ENCODE measurements around the gene AARS2. TPM values are rescaled to one million over a fixed set of nuclear protein-coding genes. Genes with fewer than 3 reads are reported as not detected.

AARS2 gene
- total and polyA plus RNA-seq, 9 of the 15 experiments (the other 6 are each of a cell fraction or from before 2014, with no cell fraction given) = 0.97 to 34.0 (median 18.3) TPM

- TF ChIP-seq FOXP4 (CRISPR knock-in tag; IDR thresholded peaks at IDR 0.05; ENCODE audit: borderline replicate concordance) = peak; percentile 81; the same call in 1 of the 2 replicates
- no peak for TF ChIP-seq SAFB (IDR thresholded peaks at IDR 0.05; ENCODE audit: borderline replicate concordance, low read depth, low read length)
- TF ChIP-seq CHD2 (IDR thresholded peaks at IDR 0.05; ENCODE audit: low read depth, low read length) = no peak
- TF ChIP-seq GATAD2A (IDR thresholded peaks at IDR 0.05) = 0 out of 2 replicates have a peak, but pooled peaks have one; percentile 10
- TF ChIP-seq XRCC5 (IDR thresholded peaks at IDR 0.05; ENCODE audit: low read depth, low read length) = no peak
- TF ChIP-seq XRCC4 (IDR thresholded peaks at IDR 0.05; ENCODE audit: extremely low read depth, insufficient read depth, insufficient read length) = no peak
- no peak for TF ChIP-seq DDX20 (tag; IDR thresholded peaks at IDR 0.05; ENCODE audit: low read depth)
- no peak for TF ChIP-seq ZNF347 (CRISPR knock-in tag; IDR thresholded peaks at IDR 0.05; ENCODE audit: low read depth)
Measured at GRCh38 chr6:44250067-44250717, 63.0 kb downstream of the AARS2 start (continued).

MicroRNAs within 50 kb of the gene (microRNA counts, 767-probe panel; counts per million panel counts)
- 870 counts per million, percentile 17 among the panel's probes with 10 or more counts for microRNA hsa-miR-4647

Other genes with a start within 250 kb of the AARS2 start
Only the 7 nearest of the 11 such genes appear.
- gene SLC29A1, start 89.8 kb downstream of the AARS2 start, total RNA-seq (2014; rRNA removed) = 57.7 and 89.5 TPM in 2 replicates
- 32.8 and 35.3 TPM in 2 replicates for gene SLC29A1, start 89.8 kb downstream of the AARS2 start, total RNA-seq (2014; rRNA removed; fragmentation: Illumina TruSeq; extraction: Trizol)
- 43.2 and 44.3 TPM in 2 replicates for gene SLC29A1, start 89.8 kb downstream of the AARS2 start, total RNA-seq (2015; rRNA removed; fragmentation: Illumina TruSeq; extraction: Trizol)
- 103 and 107 TPM in 2 replicates for gene SLC29A1, start 89.8 kb downstream of the AARS2 start, total RNA-seq (2021)
- gene SLC29A1, start 89.8 kb downstream of the AARS2 start, polyA plus RNA-seq (2011; rRNA removed) = 148 and 204 TPM in 2 replicates
- 136 and 170 TPM in 2 replicates for gene SLC29A1, start 89.8 kb downstream of the AARS2 start, polyA plus RNA-seq (2014; fragmentation: Illumina TruSeq; extraction: Trizol)
- 10 to 100 TPM; 18.9 to 42.0 TPM for gene SLC29A1, start 89.8 kb downstream of the AARS2 start, polyA plus RNA-seq (2014; fragmentation: Nextera tagmentation; extraction: Ambion mirVana)
- 140 and 147 TPM in 2 replicates for gene SLC29A1, start 89.8 kb downstream of the AARS2 start, polyA plus RNA-seq (2014; rRNA removed)
- gene HSP90AB1, start 66.2 kb downstream of the AARS2 start, total RNA-seq (2014; rRNA removed) = 2,052 and 2,390 TPM in 2 replicates
- 2,633 and 2,824 TPM in 2 replicates for gene HSP90AB1, start 66.2 kb downstream of the AARS2 start, total RNA-seq (2014; rRNA removed; fragmentation: Illumina TruSeq; extraction: Trizol)
- gene HSP90AB1, start 66.2 kb downstream of the AARS2 start, total RNA-seq (2015; rRNA removed; fragmentation: Illumina TruSeq; extraction: Trizol) = 2,220 and 2,262 TPM in 2 replicates
- 2,162 and 2,174 TPM in 2 replicates for gene HSP90AB1, start 66.2 kb downstream of the AARS2 start, total RNA-seq (2021)
- gene HSP90AB1, start 66.2 kb downstream of the AARS2 start, polyA plus RNA-seq (2011; rRNA removed) = 2,356 and 2,496 TPM in 2 replicates
- gene HSP90AB1, start 66.2 kb downstream of the AARS2 start, polyA plus RNA-seq (2014; fragmentation: Illumina TruSeq; extraction: Trizol) = 3,149 and 3,358 TPM in 2 replicates
- gene HSP90AB1, start 66.2 kb downstream of the AARS2 start, polyA plus RNA-seq (2014; fragmentation: Nextera tagmentation; extraction: Ambion mirVana) = 1,000 to 10,000 TPM; 1,975 to 2,865 TPM
- gene HSP90AB1, start 66.2 kb downstream of the AARS2 start, polyA plus RNA-seq (2014; rRNA removed) = 1,691 and 1,780 TPM in 2 replicates
- 43.6 and 59.3 TPM in 2 replicates for gene SLC35B2, start 55.8 kb downstream of the AARS2 start, total RNA-seq (2014; rRNA removed)
- gene SLC35B2, start 55.8 kb downstream of the AARS2 start, total RNA-seq (2014; rRNA removed; fragmentation: Illumina TruSeq; extraction: Trizol) = 31.1 and 38.8 TPM in 2 replicates
- gene SLC35B2, start 55.8 kb downstream of the AARS2 start, total RNA-seq (2015; rRNA removed; fragmentation: Illumina TruSeq; extraction: Trizol) = 46.0 and 47.1 TPM in 2 replicates
- gene SLC35B2, start 55.8 kb downstream of the AARS2 start, total RNA-seq (2021) = 53.1 and 54.3 TPM in 2 replicates
- 50.8 and 53.9 TPM in 2 replicates for gene SLC35B2, start 55.8 kb downstream of the AARS2 start, polyA plus RNA-seq (2011; rRNA removed)
- gene SLC35B2, start 55.8 kb downstream of the AARS2 start, polyA plus RNA-seq (2014; fragmentation: Illumina TruSeq; extraction: Trizol) = 57.6 and 58.9 TPM in 2 replicates
- gene SLC35B2, start 55.8 kb downstream of the AARS2 start, polyA plus RNA-seq (2014; fragmentation: Nextera tagmentation; extraction: Ambion mirVana) = 10 to 100 TPM; 14.5 to 19.2 TPM
- 59.1 and 61.8 TPM in 2 replicates for gene SLC35B2, start 55.8 kb downstream of the AARS2 start, polyA plus RNA-seq (2014; rRNA removed)
- gene NFKBIE, start 47.8 kb downstream of the AARS2 start, total RNA-seq (2014; rRNA removed) = 15.7 TPM in 2 replicates
- gene NFKBIE, start 47.8 kb downstream of the AARS2 start, total RNA-seq (2014; rRNA removed; fragmentation: Illumina TruSeq; extraction: Trizol) = 11.6 and 11.7 TPM in 2 replicates
- gene NFKBIE, start 47.8 kb downstream of the AARS2 start, total RNA-seq (2015; rRNA removed; fragmentation: Illumina TruSeq; extraction: Trizol) = 14.2 and 14.6 TPM in 2 replicates
- gene NFKBIE, start 47.8 kb downstream of the AARS2 start, total RNA-seq (2021) = 14.0 and 16.4 TPM in 2 replicates
- 11.9 and 12.3 TPM in 2 replicates for gene NFKBIE, start 47.8 kb downstream of the AARS2 start, polyA plus RNA-seq (2011; rRNA removed)
- gene NFKBIE, start 47.8 kb downstream of the AARS2 start, polyA plus RNA-seq (2014; fragmentation: Illumina TruSeq; extraction: Trizol) = 10.0 and 12.3 TPM in 2 replicates
- gene NFKBIE, start 47.8 kb downstream of the AARS2 start, polyA plus RNA-seq (2014; fragmentation: Nextera tagmentation; extraction: Ambion mirVana) = 1 to 10 TPM; 2.1 to 2.9 TPM
- gene NFKBIE, start 47.8 kb downstream of the AARS2 start, polyA plus RNA-seq (2014; rRNA removed) = 10.2 and 11.6 TPM in 2 replicates
- gene TMEM151B, start 42.9 kb downstream of the AARS2 start, total RNA-seq (2014; rRNA removed) = not detected in 2 replicates
- gene TMEM151B, start 42.9 kb downstream of the AARS2 start, total RNA-seq (2014; rRNA removed; fragmentation: Illumina TruSeq; extraction: Trizol) = not detected in 2 replicates
- not detected in 2 replicates for gene TMEM151B, start 42.9 kb downstream of the AARS2 start, total RNA-seq (2015; rRNA removed; fragmentation: Illumina TruSeq; extraction: Trizol)
- not detected in 2 replicates for gene TMEM151B, start 42.9 kb downstream of the AARS2 start, total RNA-seq (2021)
- gene TMEM151B, start 42.9 kb downstream of the AARS2 start, polyA plus RNA-seq (2011; rRNA removed) = not detected in 2 replicates
- gene TMEM151B, start 42.9 kb downstream of the AARS2 start, polyA plus RNA-seq (2014; fragmentation: Illumina TruSeq; extraction: Trizol) = not detected in 2 replicates
- not detected for gene TMEM151B, start 42.9 kb downstream of the AARS2 start, polyA plus RNA-seq (2014; fragmentation: Nextera tagmentation; extraction: Ambion mirVana)
- gene TMEM151B, start 42.9 kb downstream of the AARS2 start, polyA plus RNA-seq (2014; rRNA removed) = not detected in 2 replicates
- not detected in 2 replicates for gene SPATS1, start 29.3 kb upstream of the AARS2 start, total RNA-seq (2014; rRNA removed)
- not detected in 2 replicates for gene SPATS1, start 29.3 kb upstream of the AARS2 start, total RNA-seq (2014; rRNA removed; fragmentation: Illumina TruSeq; extraction: Trizol)
- gene SPATS1, start 29.3 kb upstream of the AARS2 start, total RNA-seq (2015; rRNA removed; fragmentation: Illumina TruSeq; extraction: Trizol) = not detected in 2 replicates
- not detected in 2 replicates for gene SPATS1, start 29.3 kb upstream of the AARS2 start, total RNA-seq (2021)
- gene SPATS1, start 29.3 kb upstream of the AARS2 start, polyA plus RNA-seq (2011; rRNA removed) = not detected in 2 replicates
- gene SPATS1, start 29.3 kb upstream of the AARS2 start, polyA plus RNA-seq (2014; fragmentation: Illumina TruSeq; extraction: Trizol) = not detected in 2 replicates
- not detected for gene SPATS1, start 29.3 kb upstream of the AARS2 start, polyA plus RNA-seq (2014; fragmentation: Nextera tagmentation; extraction: Ambion mirVana)
- not detected in 2 replicates for gene SPATS1, start 29.3 kb upstream of the AARS2 start, polyA plus RNA-seq (2014; rRNA removed)
- gene CDC5L, start 74.4 kb upstream of the AARS2 start, total RNA-seq (2014; rRNA removed) = 26.0 and 26.4 TPM in 2 replicates
- 42.6 and 51.3 TPM in 2 replicates for gene CDC5L, start 74.4 kb upstream of the AARS2 start, total RNA-seq (2014; rRNA removed; fragmentation: Illumina TruSeq; extraction: Trizol)
- 40.5 and 44.2 TPM in 2 replicates for gene CDC5L, start 74.4 kb upstream of the AARS2 start, total RNA-seq (2015; rRNA removed; fragmentation: Illumina TruSeq; extraction: Trizol)
- gene CDC5L, start 74.4 kb upstream of the AARS2 start, total RNA-seq (2021) = 28.6 and 29.9 TPM in 2 replicates
- gene CDC5L, start 74.4 kb upstream of the AARS2 start, polyA plus RNA-seq (2011; rRNA removed) = 21.3 and 31.3 TPM in 2 replicates
- 29.4 and 33.9 TPM in 2 replicates for gene CDC5L, start 74.4 kb upstream of the AARS2 start, polyA plus RNA-seq (2014; fragmentation: Illumina TruSeq; extraction: Trizol)
- 10 to 100 TPM; 23.5 to 30.8 TPM for gene CDC5L, start 74.4 kb upstream of the AARS2 start, polyA plus RNA-seq (2014; fragmentation: Nextera tagmentation; extraction: Ambion mirVana)
- gene CDC5L, start 74.4 kb upstream of the AARS2 start, polyA plus RNA-seq (2014; rRNA removed) = 20.4 and 22.3 TPM in 2 replicates